OCI-LY3 (cell line): ENCODE measurements around the gene NKX2-1.

Experiments used
- EZH2phosphoT487 ChIP-seq: fragments of 200-600 bp; shearing (Covaris generic); IDR thresholded peaks from 2 replicates; pipeline ENCODE4 v1.6.1; 2018; ENCODE audit warnings: antibody characterized with exemption, mixed run types, low read depth
- TF ChIP-seq, protein P1 (sequence below): fragments of 200-600, 300-600 bp; sonication (generic); IDR thresholded peaks from 2 replicates; pipeline ENCODE4 v1.5.1; 2014; ENCODE audit warnings: antibody characterized with exemption, low read length, low read depth

DNA sequence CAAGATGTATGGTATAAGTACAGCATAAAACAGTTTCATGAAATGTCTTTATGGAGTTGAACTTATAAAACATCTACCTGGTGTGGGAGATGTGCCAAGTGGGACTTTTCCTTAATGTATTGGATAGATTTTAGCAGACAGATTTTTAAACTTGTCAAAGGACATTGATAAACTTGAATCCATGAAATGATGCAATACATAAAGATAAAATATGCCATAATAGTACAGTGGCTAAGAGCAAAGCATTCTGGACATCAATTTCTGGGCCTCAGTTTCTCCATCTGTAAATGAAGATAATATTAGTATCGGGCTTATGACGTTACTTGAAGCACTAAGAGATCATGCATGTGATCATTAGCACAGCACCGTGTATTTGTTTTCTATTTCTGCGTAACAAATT, 45.4 kb downstream of the NKX2-1 start:
- TF ChIP-seq, protein P1, sequence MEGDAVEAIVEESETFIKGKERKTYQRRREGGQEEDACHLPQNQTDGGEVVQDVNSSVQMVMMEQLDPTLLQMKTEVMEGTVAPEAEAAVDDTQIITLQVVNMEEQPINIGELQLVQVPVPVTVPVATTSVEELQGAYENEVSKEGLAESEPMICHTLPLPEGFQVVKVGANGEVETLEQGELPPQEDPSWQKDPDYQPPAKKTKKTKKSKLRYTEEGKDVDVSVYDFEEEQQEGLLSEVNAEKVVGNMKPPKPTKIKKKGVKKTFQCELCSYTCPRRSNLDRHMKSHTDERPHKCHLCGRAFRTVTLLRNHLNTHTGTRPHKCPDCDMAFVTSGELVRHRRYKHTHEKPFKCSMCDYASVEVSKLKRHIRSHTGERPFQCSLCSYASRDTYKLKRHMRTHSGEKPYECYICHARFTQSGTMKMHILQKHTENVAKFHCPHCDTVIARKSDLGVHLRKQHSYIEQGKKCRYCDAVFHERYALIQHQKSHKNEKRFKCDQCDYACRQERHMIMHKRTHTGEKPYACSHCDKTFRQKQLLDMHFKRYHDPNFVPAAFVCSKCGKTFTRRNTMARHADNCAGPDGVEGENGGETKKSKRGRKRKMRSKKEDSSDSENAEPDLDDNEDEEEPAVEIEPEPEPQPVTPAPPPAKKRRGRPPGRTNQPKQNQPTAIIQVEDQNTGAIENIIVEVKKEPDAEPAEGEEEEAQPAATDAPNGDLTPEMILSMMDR: no peak
- no peak for TF ChIP-seq EZH2phosphoT487
